Measurements from ENCODE around the gene ATP7A. TPM values are rescaled to one million over a fixed set of nuclear protein-coding genes. Genes with fewer than 3 reads are reported as not detected.

ATP7A gene
- total RNA-seq, 1 experiment from 2014 or later = 2.1 TPM

- Histone ChIP-seq H2AK5ac (ENCODE audit: insufficient read length, low read length) (no peak overlapping the region), H2BK20ac (ENCODE audit: low read depth, low read length, poor library complexity, severe bottlenecking) (no peak overlapping the region), H3K9me3 (ENCODE audit: control insufficient read depth, low read depth, low read length) (peaks cover 17% of the 10 kb centered on the region), H4K20me1 (ENCODE audit: control insufficient read depth, insufficient read depth, insufficient read length) (no peaks in the 10 kb centered on the region), H3K4me2 (ENCODE audit: insufficient read depth, insufficient read length, low read length) (no peak overlapping the region), H3T11ph (ENCODE audit: low read length) (no peak overlapping the region), H3K4me1 (ENCODE audit: insufficient read depth, low read length) (no peaks in the 10 kb centered on the region), H3K79me2 (ENCODE audit: insufficient read depth, low read length) (no peaks in the 10 kb centered on the region), H3K56ac (ENCODE audit: insufficient read length, low read depth, low read length) (no peak overlapping the region), H4K5ac (ENCODE audit: insufficient read length, low read depth, low read length) (no peak overlapping the region), H3K9ac (ENCODE audit: extremely low read depth, insufficient read length, low read length) (no peak overlapping the region), H2BK120ac (ENCODE audit: low read depth, low read length, poor library complexity, severe bottlenecking) (no peak overlapping the region), H4K8ac (replicated peaks; ENCODE audit: insufficient read length, low read depth, low read length) (no peak overlapping the region), H2BK5ac (ENCODE audit: insufficient read length, low read length) (no peak overlapping the region), H3K23ac (ENCODE audit: insufficient read length, low read depth, low read length) (no peak overlapping the region), H3K79me1 (ENCODE audit: insufficient read depth, low read depth, low read length, poor library complexity, severe bottlenecking) (no peaks in the 10 kb centered on the region), H3K27me3 (ENCODE audit: insufficient read depth, low read length) (no peaks in the 10 kb centered on the region), H4K91ac (ENCODE audit: insufficient read length, low read depth, low read length) (no peak overlapping the region), H2BK12ac (ENCODE audit: insufficient read length, low read depth, low read length) (no peak overlapping the region), H2BK15ac (ENCODE audit: low read depth, low read length) (no peak overlapping the region), H3K4ac (ENCODE audit: low read depth, low read length) (no peak overlapping the region), H3K23me2 (ENCODE audit: insufficient read length, low read depth, low read length, poor library complexity, severe bottlenecking) (no peaks in the 10 kb centered on the region), H3K14ac (ENCODE audit: insufficient read depth, low read length) (no peak overlapping the region), H3K18ac (ENCODE audit: insufficient read length, low read depth, low read length) (no peak overlapping the region), H3K27ac (ENCODE audit: insufficient read length, low read depth, low read length) (no peak overlapping the region), H2AFZ (ENCODE audit: low read length) (no peak overlapping the region)
- H3K36me3 Mint-ChIP-seq (ENCODE audit: insufficient read depth in 1 of 3, low read depth in 3 of 3) = peaks cover 0 to 7% (median 4%) of the 10 kb centered on the region in 3 experiments; a peak in 4 of 7 replicates
- DNase-seq = no peak
- H3K9me3 Mint-ChIP-seq = peaks cover 65% of the 10 kb centered on the region in 2 experiments
- H3K4me3 Mint-ChIP-seq = no peak overlapping the region
- H3K4me1 Mint-ChIP-seq = peaks cover 0 to 5% of the 10 kb centered on the region in 2 experiments; a peak in 2 of 4 replicates
- H3K27ac Mint-ChIP-seq = no peak overlapping the region
- H3K27me3 Mint-ChIP-seq (ENCODE audit: low read depth) = peaks cover 2% of the 10 kb centered on the region
- TF ChIP-seq CTCF (conservative IDR thresholded peaks at IDR 0.05) = no peak
These were observed 187.6 kb downstream of the ATP7A start for GRCh38 chrX:78098108-78098507.

Other genes starting within 250 kb of the ATP7A start
- gene ATRX, start 124.5 kb upstream of the ATP7A start, total RNA-seq (2021) = 76.0 and 81.3 TPM in 2 replicates
- gene MAGT1, start 15.3 kb upstream of the ATP7A start, total RNA-seq (2021) = 42.8 and 44.0 TPM in 2 replicates
- gene COX7B, start 11.2 kb upstream of the ATP7A start, total RNA-seq (2021) = 253 and 254 TPM in 2 replicates
- gene PGAM4, start 58.9 kb downstream of the ATP7A start, total RNA-seq (2021) = 0.52 TPM in 1 of 2 replicates, not detected in the other
- 564 and 581 TPM in 2 replicates for gene PGK1, start 193.6 kb downstream of the ATP7A start, total RNA-seq (2021)
- 33.1 and 34.9 TPM in 2 replicates for gene TAF9B, start 229.0 kb downstream of the ATP7A start, total RNA-seq (2021)